IMR-90 (cell line): ENCODE results near the gene SCYGR2. TPM values are rescaled to one million over a fixed set of nuclear protein-coding genes. Genes with fewer than 3 reads are reported as not detected.

Source experiments
- ATAC-seq: fragments of 200-7000 bp; cut with Tn5 transposase; 2 replicates; pipeline ENCODE4 v1.9.1; 2020; ENCODE audit warnings: low read depth, mild to moderate bottlenecking, moderate library complexity
- BruUV-seq: library from RNA; stranded (reverse); fragments of 400-500 nt; replicated peaks from 2 replicates; lab custom pipeline; 2021; lab: Mats Ljungman, UMichigan
- CTCF ChIA-PET: fragments of 300-600 bp; formaldehyde crosslinking; extraction: SDS; loops from one replicate; lab custom pipeline; 2021; ENCODE audit warnings: antibody characterized with exemption; lab: Yijun Ruan, JAX
- POLR2A ChIA-PET: fragments of 300-600 bp; sonication (Branson Sonifier 250); formaldehyde crosslinking; loops from one replicate; lab custom pipeline; 2022; ENCODE audit warnings: antibody characterized with exemption; ENCODE audit not compliant: unreplicated experiment; lab: Charles Lee
- DNase-seq: peaks from one replicate; pipeline ENCODE4 v3.0.0; 2013
- H2AFZ ChIP-seq: replicated peaks from 2 replicates; pipeline ENCODE3; 2013; ENCODE audit warnings: low read length, mild to moderate bottlenecking; ENCODE audit not compliant: poor library complexity
- H2AK5ac ChIP-seq: 2 replicates; pipeline ENCODE4 v1.6.1; 2013; ENCODE audit warnings: low read depth, low read length, inconsistent platforms
- H2AK9ac ChIP-seq: replicated peaks from 2 replicates; pipeline ENCODE3; 2013; ENCODE audit warnings: mild to moderate bottlenecking, low read depth, low read length, moderate library complexity; ENCODE audit not compliant: poor library complexity
- H2BK120ac ChIP-seq: 2 replicates; pipeline ENCODE4 v1.6.1; 2013; ENCODE audit warnings: low read depth, low read length, inconsistent platforms
- H2BK15ac ChIP-seq: 3 replicates; pipeline ENCODE4 v1.6.1; 2013; ENCODE audit warnings: low read depth, low read length, inconsistent platforms
- H2BK20ac ChIP-seq: 2 replicates; pipeline ENCODE4 v1.6.1; 2013; ENCODE audit warnings: low read depth, mild to moderate bottlenecking, inconsistent platforms, low read length, moderate library complexity
- H2BK5ac ChIP-seq: 2 replicates; pipeline ENCODE4 v1.6.1; 2013; ENCODE audit warnings: mild to moderate bottlenecking, low read depth, low read length, inconsistent platforms; ENCODE audit not compliant: poor library complexity, severe bottlenecking
- H3K14ac ChIP-seq: replicated peaks from 2 replicates; pipeline ENCODE4 v1.6.1; 2013; ENCODE audit warnings: low read depth, low read length, inconsistent platforms
- H3K18ac ChIP-seq: 2 replicates; pipeline ENCODE4 v1.6.1; 2013; ENCODE audit warnings: low read depth, low read length, control low read depth
- H3K23ac ChIP-seq: 2 replicates; pipeline ENCODE4 v1.6.1; 2013; ENCODE audit warnings: low read depth, low read length, inconsistent platforms
- H3K27ac ChIP-seq: 2 replicates; pipeline ENCODE4 v1.5.1; 2013; ENCODE audit warnings: mild to moderate bottlenecking, control low read depth, low read length; ENCODE audit not compliant: insufficient read depth
- H3K27me3 ChIP-seq: 2 replicates; pipeline ENCODE4 v1.6.1; 2013; ENCODE audit warnings: low read length; ENCODE audit not compliant: control insufficient read depth, insufficient read depth
- H3K36me3 ChIP-seq: 2 replicates; pipeline ENCODE4 v1.6.1; 2013; ENCODE audit warnings: low read length, mixed read lengths; ENCODE audit not compliant: control insufficient read depth, insufficient read depth
- H3K4ac ChIP-seq: 2 replicates; pipeline ENCODE4 v1.6.1; 2013; ENCODE audit warnings: low read depth, low read length, inconsistent platforms
- H3K4me1 ChIP-seq: 2 replicates; pipeline ENCODE4 v1.6.1; 2013; ENCODE audit warnings: low read length, mixed read lengths; ENCODE audit not compliant: control insufficient read depth, insufficient read depth
- H3K4me2 ChIP-seq: 2 replicates; pipeline ENCODE4 v1.6.1; 2013; ENCODE audit warnings: low read depth, mild to moderate bottlenecking, control low read depth, low read length, moderate library complexity
- H3K4me3 ChIP-seq: 2 replicates; pipeline ENCODE4 v1.5.1; 2013; ENCODE audit warnings: low read depth, mild to moderate bottlenecking, control low read depth, low read length, moderate library complexity; ENCODE audit not compliant: insufficient read depth
- H3K56ac ChIP-seq: 2 replicates; pipeline ENCODE4 v1.6.1; 2013; ENCODE audit warnings: low read length, inconsistent platforms; ENCODE audit not compliant: insufficient read depth; ENCODE audit errors: extremely low read depth
- H3K79me1 ChIP-seq, 2 experiments: 2 replicates each; pipeline ENCODE4 v1.6.1; 2013; ENCODE audit warnings: low read length in 2 of 2, inconsistent platforms in 1 of 2, low read depth in 1 of 2
- H3K9ac ChIP-seq: 2 replicates; pipeline ENCODE4 v1.6.1; 2013; ENCODE audit warnings: low read depth, low read length, control low read depth
- H3K9me1 ChIP-seq: 2 replicates; pipeline ENCODE4 v1.6.1; 2013; ENCODE audit warnings: low read length, inconsistent platforms; ENCODE audit not compliant: insufficient read depth
- H3K9me3 ChIP-seq: 2 replicates; pipeline ENCODE4 v1.6.1; 2013; ENCODE audit warnings: low read length; ENCODE audit not compliant: control insufficient read depth, insufficient read depth
- H4K20me1 ChIP-seq: 2 replicates; pipeline ENCODE4 v1.6.1; 2013; ENCODE audit warnings: low read length, inconsistent platforms; ENCODE audit not compliant: insufficient read depth
- H4K5ac ChIP-seq: 2 replicates; pipeline ENCODE4 v1.6.1; 2013; ENCODE audit warnings: mild to moderate bottlenecking, low read depth, low read length, control low read depth
- H4K8ac ChIP-seq, 2 experiments: 2 replicates each; pipeline ENCODE4 v1.6.1; 2013; ENCODE audit warnings: low read depth in 2 of 2, low read length in 2 of 2, control low read depth in 1 of 2, inconsistent platforms in 1 of 2
- H4K91ac ChIP-seq: 2 replicates; pipeline ENCODE4 v1.6.1; 2013; ENCODE audit warnings: low read depth, low read length, inconsistent platforms; ENCODE audit not compliant: insufficient read depth
- FOS ChIP-seq: fragments of 150-350 bp; IDR thresholded peaks from 2 replicates; pipeline ENCODE4 v1.6.1; 2016; ENCODE audit warnings: low read depth, low read length
- MAFK ChIP-seq: IDR thresholded peaks from 2 replicates; pipeline ENCODE4 v1.6.1; 2012; ENCODE audit warnings: low read depth, low read length, improper control_type of control experiment
- MAZ ChIP-seq: IDR thresholded peaks from 2 replicates; pipeline ENCODE4 v1.6.1; 2012; ENCODE audit warnings: low read depth, mild to moderate bottlenecking, low read length, improper control_type of control experiment, moderate library complexity, borderline replicate concordance
- RAD21 ChIP-seq: IDR thresholded peaks from 2 replicates; pipeline ENCODE4 v1.6.1; 2012; ENCODE audit warnings: low read length, improper control_type of control experiment
- dilution Hi-C: fragments of 300-500 bp; cut with HindIII; formaldehyde crosslinking; loops from one replicate; pipeline ENCODE4 v1.14.3; 2018; ENCODE audit warnings: low sequenced_read_pairs; ENCODE audit not compliant: unreplicated experiment
- in situ Hi-C: fragments of 300-500 bp; cut with MboI; formaldehyde crosslinking; loops from 3 replicates; pipeline ENCODE4 v1.14.3; 2019; ENCODE audit warnings: low sequenced_read_pairs, inconsistent platforms, mixed read lengths
- intact Hi-C: fragments of 100-400 bp; cut with micrococcal nuclease; formaldehyde crosslinking; loops from 2 replicates; pipeline ENCODE4 v1.10.0; 2022
- polyA plus RNA-seq, 3 experiments: library from polyadenylated mRNA; depleted of rRNA; stranded (reverse); fragments of >200 nt; gene quantifications; 2 replicates each; pipeline ENCODE4 v1.2.3, GENCODE V29; 2012; ENCODE audit warnings: low replicate concordance in 1 of 3
- total RNA-seq: library from RNA; depleted of rRNA; stranded (reverse); fragments of >200 nt; gene quantifications from 2 replicates; pipeline ENCODE4 v1.2.3, GENCODE V29; 2012

The SCYGR2 gene
- total and polyA plus RNA-seq, 2 of the 4 experiments (the other 2 are of a cell fraction): not detected

DNA sequence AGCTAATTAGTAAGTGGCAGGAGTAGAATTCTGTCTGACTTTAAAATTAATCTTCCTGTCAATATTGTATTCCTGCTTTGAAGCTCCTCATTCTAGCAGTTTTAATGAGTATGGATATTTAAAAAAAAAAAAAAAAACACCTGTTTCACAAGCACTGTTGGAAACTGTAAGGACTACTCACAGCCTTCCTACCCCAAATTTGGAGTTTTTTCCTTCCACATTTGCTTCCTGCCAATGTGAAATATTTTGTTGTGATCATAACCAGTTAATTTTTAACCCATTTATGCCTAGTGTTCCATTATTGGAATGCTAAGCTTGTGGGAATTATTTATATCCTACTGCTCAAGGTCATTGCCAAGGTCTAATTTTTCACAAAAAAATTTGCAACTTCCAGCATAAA, 36.1 kb upstream of the SCYGR2 start:
- H3K4me2 ChIP-seq: no peak overlapping the region
- no peaks in the 10 kb centered on the region for H3K9me1 ChIP-seq
- no peak overlapping the region for H2BK15ac ChIP-seq
- intact Hi-C loops: no loop called here
- in situ Hi-C loops: no loop called here
- no peaks in the 10 kb centered on the region; a peak in 1 of 4 replicates for H3K79me1 ChIP-seq
- H4K8ac ChIP-seq: no peak overlapping the region
- peaks cover 5% of the 10 kb centered on the region for H3K36me3 ChIP-seq
- H2BK5ac ChIP-seq: no peak overlapping the region
- no peak overlapping the region for H3K4me3 ChIP-seq
- TF ChIP-seq FOS: no peak
- TF ChIP-seq MAZ: no peak
- no peak for TF ChIP-seq RAD21
- TF ChIP-seq MAFK: no peak
- H3K4ac ChIP-seq: no peak overlapping the region
- H4K91ac ChIP-seq: no peak overlapping the region
- ATAC-seq: no peak
- no peaks in the 10 kb centered on the region for H3K9me3 ChIP-seq
- no TSS peak for BruUV-seq
- H4K20me1 ChIP-seq: no peaks in the 10 kb centered on the region
- ChIA-PET POLR2A (no interaction called here), CTCF (no interaction called here)
- no peaks in the 10 kb centered on the region for H3K4me1 ChIP-seq
- no peak overlapping the region for H4K5ac ChIP-seq
- no peak overlapping the region for H3K18ac ChIP-seq
- H2AFZ ChIP-seq: no peak overlapping the region
- H3K9ac ChIP-seq: no peak overlapping the region
- no peaks in the 10 kb centered on the region for H3K27me3 ChIP-seq
- dilution Hi-C loops: no loop called here
- H3K14ac ChIP-seq: no peak overlapping the region
- H2BK120ac ChIP-seq: no peak overlapping the region
- no peak overlapping the region for H2BK20ac ChIP-seq
- H2AK5ac ChIP-seq: no peak overlapping the region
- no peak overlapping the region for H2AK9ac ChIP-seq
- DNase-seq: no peak
- no peak overlapping the region for H3K27ac ChIP-seq
- H3K56ac ChIP-seq: no peak overlapping the region
- H3K23ac ChIP-seq: no peak overlapping the region
